H1 (cell line): ENCODE measurements around the gene MS4A3. TPM values are rescaled to one million over a fixed set of nuclear protein-coding genes. Genes with fewer than 3 reads are reported as not detected.
"Not testable (repeated sequence)": the region's sequence is repeated elsewhere in the genome, so short reads cannot be mapped to it uniquely, and the experiment has no call there.

ENCODE experiments used
- CTCF ChIA-PET: fragments of 300-600 bp; sonication (Branson Sonifier 250); formaldehyde crosslinking; loops from one replicate; lab custom pipeline; 2021; ENCODE audit not compliant: partially characterized antibody; lab: Charles Lee
- POLR2A ChIA-PET: fragments of 300-600 bp; sonication (Branson Sonifier 250); formaldehyde crosslinking; loops from one replicate; lab custom pipeline; 2021; ENCODE audit warnings: inconsistent platforms; ENCODE audit not compliant: partially characterized antibody; lab: Charles Lee
- DNase-seq, 2 experiments: peaks; one replicate each; pipeline versions ENCODE4 v3.0.0 to v3.0.0-alpha.2; 2010 to 2022; ENCODE audit warnings: low spot score in 2 of 2, low read depth in 1 of 2, mixed read lengths in 1 of 2
- FAIRE-seq: peaks from 2 replicates; lab custom pipeline; 2011; peaks lifted over from hg19 to GRCh38; lab: Jason Lieb, UNC
- H2AFZ ChIP-seq: 2 replicates; pipeline ENCODE4 v1.8.1; 2012; ENCODE audit warnings: low read length, inconsistent platforms
- H2AK5ac ChIP-seq: 2 replicates; pipeline ENCODE4 v1.6.1; 2013; ENCODE audit warnings: low read depth, low read length
- H2BK120ac ChIP-seq: replicated peaks from 2 replicates; pipeline ENCODE3; 2013; ENCODE audit warnings: low read depth, low read length, inconsistent platforms
- H2BK12ac ChIP-seq: 2 replicates; pipeline ENCODE4 v1.6.1; 2013; ENCODE audit warnings: low read depth, low read length
- H2BK15ac ChIP-seq: 2 replicates; pipeline ENCODE4 v1.6.1; 2013; ENCODE audit warnings: low read length
- H2BK20ac ChIP-seq: 2 replicates; pipeline ENCODE4 v1.6.1; 2013; ENCODE audit warnings: low read length
- H2BK5ac ChIP-seq: 2 replicates; pipeline ENCODE4 v1.6.1; 2013; ENCODE audit warnings: low read depth, low read length
- H3K14ac ChIP-seq: 2 replicates; pipeline ENCODE4 v1.6.1; 2013; ENCODE audit warnings: inconsistent platforms; ENCODE audit not compliant: insufficient read length
- H3K18ac ChIP-seq: 2 replicates; pipeline ENCODE4 v1.6.1; 2013; ENCODE audit warnings: low read length; ENCODE audit errors: extremely low read depth
- H3K23ac ChIP-seq: 2 replicates; pipeline ENCODE4 v1.6.1; 2013; ENCODE audit warnings: inconsistent platforms; ENCODE audit not compliant: insufficient read length
- H3K23me2 ChIP-seq: 2 replicates; pipeline ENCODE4 v1.6.1; 2013; ENCODE audit warnings: low read depth, low read length
- H3K27ac ChIP-seq: 2 replicates; pipeline ENCODE4 v1.6.1; 2011; ENCODE audit warnings: low read depth, low read length, inconsistent platforms
- H3K27me3 ChIP-seq, 4 experiments: replicated peaks in 1 of 4; 1 replicate in 1 of 4; 2 replicates in 3 of 4; pipeline versions ENCODE4 v1.6.1 to v1.8.1; 2011 to 2013; ENCODE audit warnings: low read length in 3 of 4, mild to moderate bottlenecking in 3 of 4, inconsistent platforms in 2 of 4, mixed read lengths in 2 of 4, moderate library complexity in 1 of 4; ENCODE audit not compliant: control insufficient read depth in 3 of 4, insufficient read depth in 3 of 4; ENCODE audit errors: extremely low read depth in 1 of 4
- H3K36me3 ChIP-seq, 4 experiments: 2 replicates each; pipeline versions ENCODE4 v1.6.1 to v1.8.1; 2011 to 2013; ENCODE audit warnings: mild to moderate bottlenecking in 4 of 4, low read length in 3 of 4, moderate library complexity in 2 of 4, control low read depth in 1 of 4, inconsistent platforms in 1 of 4; ENCODE audit not compliant: insufficient read depth in 4 of 4, control insufficient read depth in 2 of 4
- H3K4ac ChIP-seq: replicated peaks from 2 replicates; pipeline ENCODE3; 2013; ENCODE audit warnings: low read length, low read depth, mixed read lengths, inconsistent platforms; ENCODE audit not compliant: insufficient read length
- H3K4me1 ChIP-seq, 4 experiments: replicated peaks in 1 of 4; 1 replicate in 1 of 4; 2 replicates in 3 of 4; pipeline versions ENCODE4 v1.6.1 to v1.8.1; 2011 to 2013; ENCODE audit warnings: low read length in 3 of 4, inconsistent platforms in 2 of 4, mixed read lengths in 1 of 4; ENCODE audit not compliant: insufficient read depth in 4 of 4, control insufficient read depth in 3 of 4
- H3K4me2 ChIP-seq, 2 experiments: 2 replicates each; pipeline versions ENCODE4 v1.6.1 to v1.8.1; 2011 to 2013; ENCODE audit warnings: low read depth in 2 of 2, low read length in 2 of 2, control low read depth in 1 of 2, inconsistent platforms in 1 of 2, mild to moderate bottlenecking in 1 of 2; ENCODE audit not compliant: insufficient read depth in 1 of 2
- H3K4me3 ChIP-seq, 4 experiments: fragments of 200-600, 300-600 bp in 1 of 4; sonication (generic), shearing (Covaris generic), sonication (Bioruptor Twin) in 1 of 4; 2 replicates each; pipeline versions ENCODE4 v1.5.1 to v1.8.1; 2011 to 2016; ENCODE audit warnings: low read length in 4 of 4, low read depth in 3 of 4, control low read depth in 2 of 4, inconsistent platforms in 2 of 4, mild to moderate bottlenecking in 2 of 4, mixed read lengths in 1 of 4, moderate library complexity in 1 of 4; ENCODE audit not compliant: insufficient read depth in 2 of 4; ENCODE audit errors: extremely low read depth in 1 of 4
- H3K56ac ChIP-seq: replicated peaks from 2 replicates; pipeline ENCODE3; 2013; ENCODE audit warnings: low read depth, mild to moderate bottlenecking, mixed read lengths, low read length, inconsistent platforms; ENCODE audit not compliant: insufficient read length
- H3K79me1 ChIP-seq: 2 replicates; pipeline ENCODE4 v1.6.1; 2013; ENCODE audit warnings: low read depth, low read length, control low read depth
- H3K79me2 ChIP-seq, 2 experiments: 2 replicates each; pipeline versions ENCODE4 v1.6.1 to v1.8.1; 2012 to 2013; ENCODE audit warnings: low read length in 2 of 2, mild to moderate bottlenecking in 2 of 2, inconsistent platforms in 1 of 2; ENCODE audit not compliant: insufficient read depth in 2 of 2, control insufficient read depth in 1 of 2
- H3K9ac ChIP-seq, 4 experiments: replicated peaks in 1 of 4; 1 replicate in 1 of 4; 2 replicates in 3 of 4; pipeline versions ENCODE4 v1.6.1 to v1.8.1; 2011 to 2013; ENCODE audit warnings: low read depth in 3 of 4, low read length in 3 of 4, control low read depth in 2 of 4, mild to moderate bottlenecking in 2 of 4, moderate library complexity in 2 of 4, inconsistent platforms in 1 of 4; ENCODE audit errors: extremely low read depth in 1 of 4
- H3K9me3 ChIP-seq, 2 experiments: 2 replicates each; pipeline versions ENCODE4 v1.6.1 to v1.8.1; 2012 to 2013; ENCODE audit warnings: mild to moderate bottlenecking in 2 of 2, moderate library complexity in 2 of 2, control low read depth in 1 of 2, inconsistent platforms in 1 of 2, low read depth in 1 of 2, low read length in 1 of 2, mixed read lengths in 1 of 2; ENCODE audit not compliant: insufficient read depth in 2 of 2
- H4K20me1 ChIP-seq, 2 experiments: replicated peaks in 1 of 2; 2 replicates each; pipeline versions ENCODE3 to v1.8.1; 2011 to 2013; ENCODE audit warnings: inconsistent platforms in 2 of 2, low read length in 2 of 2, mild to moderate bottlenecking in 1 of 2; ENCODE audit not compliant: insufficient read depth in 2 of 2, control insufficient read depth in 1 of 2
- H4K5ac ChIP-seq: 2 replicates; pipeline ENCODE4 v1.6.1; 2013; ENCODE audit warnings: low read length, low read depth, mixed read lengths, inconsistent platforms; ENCODE audit not compliant: insufficient read length
- H4K8ac ChIP-seq: 2 replicates; pipeline ENCODE4 v1.8.0; 2013; ENCODE audit warnings: mild to moderate bottlenecking, moderate library complexity, low read length, inconsistent platforms; ENCODE audit not compliant: insufficient read depth; ENCODE audit errors: extremely low read depth
- H4K91ac ChIP-seq: replicated peaks from 2 replicates; pipeline ENCODE3; 2013; ENCODE audit warnings: low read length, mixed read lengths, inconsistent platforms; ENCODE audit not compliant: insufficient read length
- ZNF274 ChIP-seq: IDR thresholded peaks from 2 replicates; pipeline ENCODE4 v1.7.0; 2012; ENCODE audit warnings: low read length, borderline replicate concordance; ENCODE audit errors: extremely low read depth
- WGBS, 2 experiments: shearing (Covaris generic) in 1 of 2; methylation state at CpG; one replicate each; pipeline versions ENCODE4 v1.1.6 to v1.1.7; 2013 to 2015; ENCODE audit warnings: low lambda C conversion rate in 2 of 2, mixed read lengths in 2 of 2, inconsistent platforms in 1 of 2, low coverage in 1 of 2, missing lambda C conversion rate in 1 of 2; ENCODE audit not compliant: insufficient replicate concordance in 2 of 2, insufficient coverage in 1 of 2, insufficient read length in 1 of 2; ENCODE audit errors: extremely low coverage in 1 of 2, missing lambda C conversion rate in 1 of 2; 5-methylcytosine and 5-hydroxymethylcytosine counted together
- polyA plus RNA-seq, 7 experiments: library from polyadenylated mRNA; depleted of rRNA in 3 of 7; stranded (reverse) in 5 of 7; unstranded in 2 of 7; fragments of >200 nt in 5 of 7; fragments of 200-250 nt in 2 of 7; gene quantifications; 1 replicate in 5 of 7; 2 replicates in 1 of 7; 4 replicates in 1 of 7; pipeline versions ENCODE4 v1.2.1 to v1.2.3, GENCODE V29; 2011 to 2013; ENCODE audit warnings: missing spikeins in 2 of 7, mixed read lengths in 2 of 7
- total RNA-seq: library from RNA; stranded (reverse); fragmentation: NEBNext Ultra II Directional; extraction: Animal tissue kit (Norgen Biotek cat#: 25700); gene quantifications from 2 replicates; pipeline ENCODE4 v1.2.1, GENCODE V29; 2021
- TF ChIP-seq, protein P1 (sequence below), 3 experiments: IDR thresholded peaks; 1 replicate in 2 of 3; 2 replicates in 1 of 3; pipeline versions ENCODE4 v1.5.1 to v1.6.1; 2011; ENCODE audit warnings: low read length in 3 of 3, mild to moderate bottlenecking in 3 of 3, inconsistent platforms in 2 of 3, low read depth in 1 of 3, moderate library complexity in 1 of 3; ENCODE audit not compliant: insufficient read depth in 1 of 3; ENCODE audit errors: control extremely low read depth in 1 of 3

MS4A3 gene
- total and polyA plus RNA-seq, 2 of the 8 experiments (the other 6 are each of a cell fraction or from before 2014, with no cell fraction given) = not detected

GRCh38 chr11:60018058-60018457 is 38.4 kb upstream of the MS4A3 start (continued):
- TF ChIP-seq, protein P1, sequence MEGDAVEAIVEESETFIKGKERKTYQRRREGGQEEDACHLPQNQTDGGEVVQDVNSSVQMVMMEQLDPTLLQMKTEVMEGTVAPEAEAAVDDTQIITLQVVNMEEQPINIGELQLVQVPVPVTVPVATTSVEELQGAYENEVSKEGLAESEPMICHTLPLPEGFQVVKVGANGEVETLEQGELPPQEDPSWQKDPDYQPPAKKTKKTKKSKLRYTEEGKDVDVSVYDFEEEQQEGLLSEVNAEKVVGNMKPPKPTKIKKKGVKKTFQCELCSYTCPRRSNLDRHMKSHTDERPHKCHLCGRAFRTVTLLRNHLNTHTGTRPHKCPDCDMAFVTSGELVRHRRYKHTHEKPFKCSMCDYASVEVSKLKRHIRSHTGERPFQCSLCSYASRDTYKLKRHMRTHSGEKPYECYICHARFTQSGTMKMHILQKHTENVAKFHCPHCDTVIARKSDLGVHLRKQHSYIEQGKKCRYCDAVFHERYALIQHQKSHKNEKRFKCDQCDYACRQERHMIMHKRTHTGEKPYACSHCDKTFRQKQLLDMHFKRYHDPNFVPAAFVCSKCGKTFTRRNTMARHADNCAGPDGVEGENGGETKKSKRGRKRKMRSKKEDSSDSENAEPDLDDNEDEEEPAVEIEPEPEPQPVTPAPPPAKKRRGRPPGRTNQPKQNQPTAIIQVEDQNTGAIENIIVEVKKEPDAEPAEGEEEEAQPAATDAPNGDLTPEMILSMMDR (IDR thresholded peaks at IDR 0.05; ENCODE audit: control extremely low read depth in 1 of 3, insufficient read depth in 1 of 3, low read depth in 1 of 3, low read length in 3 of 3) = no peak
- no peak for TF ChIP-seq ZNF274

DNA sequence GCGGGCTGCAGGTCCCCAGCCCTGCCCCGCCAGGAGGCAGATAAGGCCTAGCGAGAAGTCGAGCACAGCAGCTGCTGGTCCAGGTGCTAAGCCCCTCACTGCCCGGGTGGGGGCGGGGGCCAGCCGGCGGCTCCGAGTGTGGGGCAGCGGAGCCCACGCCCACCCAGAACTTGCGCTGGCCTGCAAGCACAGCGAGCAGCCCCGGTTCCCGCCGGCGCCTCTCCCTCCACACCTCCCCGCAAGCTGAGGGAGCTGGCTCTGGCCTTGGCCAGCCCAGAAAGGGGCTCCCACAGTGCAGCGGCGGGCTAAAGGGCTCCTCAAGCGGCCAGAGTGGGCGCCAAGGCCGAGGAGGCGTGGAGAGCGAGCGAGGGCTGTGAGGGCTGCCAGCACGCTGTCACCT is 36.1 kb upstream of the MS4A3 start:
- H2BK12ac ChIP-seq, H3K79me1 ChIP-seq, H3K56ac ChIP-seq, H3K4me3 ChIP-seq, H3K36me3 ChIP-seq, POLR2A ChIA-PET, H3K79me2 ChIP-seq, H4K91ac ChIP-seq, H3K9ac ChIP-seq, H3K4ac ChIP-seq, H3K23ac ChIP-seq, H4K8ac ChIP-seq, H3K27ac ChIP-seq, H2BK20ac ChIP-seq, H3K14ac ChIP-seq, H2BK120ac ChIP-seq, FAIRE-seq, H3K23me2 ChIP-seq, H3K9me3 ChIP-seq, DNase-seq, H2BK15ac ChIP-seq, H4K5ac ChIP-seq, H2BK5ac ChIP-seq, H3K27me3 ChIP-seq, H3K4me1 ChIP-seq, H4K20me1 ChIP-seq, H2AFZ ChIP-seq, H2AK5ac ChIP-seq, H3K4me2 ChIP-seq, H3K18ac ChIP-seq: not testable (repeated sequence)
- CTCF ChIA-PET = interaction anchor here (1.2 kb wide), 1 partner anchor 12 kb away, joined by 3 read pairs; no protein-coding TSS in a partner anchor
- 100% methylated on average over 10 of the region's 27 CpGs; no CpG with 5 or more reads in 1 of the 2 experiments for WGBS, 2 experiments
